Neural crest cell (in vitro differentiated cells): ENCODE data around the gene KRTAP10-4. TPM values are rescaled to one million over a fixed set of nuclear protein-coding genes. Genes with fewer than 3 reads are reported as not detected.

Source experiments
- DNase-seq: peaks from one replicate; pipeline ENCODE4 v3.0.0; 2021; ENCODE audit warnings: low read depth, mixed read lengths, low spot score
- H3K27ac Mint-ChIP-seq: one replicate; pipeline ENCODE4 v1.8.0; 2021; ENCODE audit warnings: mild to moderate bottlenecking, mixed read lengths; ENCODE audit not compliant: unreplicated experiment
- H3K27me3 Mint-ChIP-seq: 2 replicates; pipeline ENCODE4 v1.8.0; 2021; ENCODE audit warnings: low read depth, mild to moderate bottlenecking, mixed read lengths
- H3K36me3 Mint-ChIP-seq: 2 replicates; pipeline ENCODE4 v1.8.0; 2021; ENCODE audit warnings: low read depth, mild to moderate bottlenecking, mixed read lengths
- H3K4me1 Mint-ChIP-seq: 2 replicates; pipeline ENCODE4 v1.8.0; 2021; ENCODE audit warnings: mixed read lengths
- H3K4me3 Mint-ChIP-seq: one replicate; pipeline ENCODE4 v1.8.0; 2021; ENCODE audit warnings: mild to moderate bottlenecking, mixed read lengths
- H3K9me3 Mint-ChIP-seq: 2 replicates; pipeline ENCODE4 v1.8.0; 2021; ENCODE audit warnings: mixed read lengths
- total RNA-seq: library from RNA; stranded (reverse); gene quantifications from 2 replicates; pipeline ENCODE4 v1.2.1, GENCODE V29; 2021
- TF ChIP-seq, protein P1 (sequence below): fragments of 200-600 bp; sonication (generic); conservative IDR thresholded peaks from 2 replicates; pipeline ENCODE4 v1.5.0; 2021; ENCODE audit warnings: antibody characterized with exemption, mild to moderate bottlenecking

KRTAP10-4 gene
- total RNA-seq, 1 donor from 2014 or later: not detected

DNA sequence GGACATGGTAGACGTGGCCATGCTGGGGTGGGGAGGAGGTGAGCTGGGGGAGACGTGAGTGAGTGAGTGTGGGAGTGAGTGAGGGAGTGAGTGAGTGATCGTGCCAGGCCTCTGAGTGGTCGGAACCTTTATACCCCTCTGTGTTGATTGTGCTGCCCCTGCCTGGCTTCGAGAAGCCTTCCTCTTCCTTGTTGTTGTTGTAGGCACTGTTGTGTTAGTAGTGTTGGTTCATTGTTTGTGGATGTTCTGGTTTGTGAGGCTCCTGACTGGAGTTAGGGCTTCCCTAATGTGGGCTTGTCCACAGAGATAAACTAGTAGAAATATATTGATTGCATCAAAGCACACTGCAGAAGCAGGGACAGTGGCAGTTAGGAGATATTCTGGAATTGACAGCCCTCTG is 14.8 kb upstream of the KRTAP10-4 start, which contains the start of gene KRTAP10-3:
Gene KRTAP10-3, minus strand, starts transcription at position 101 of the 400 bp plus-strand sequence. Its CDS starts 80 bp downstream, at position 21.
- H3K4me1 Mint-ChIP-seq: no peaks in the 10 kb centered on the region
- no peak within 1 kb of the TSS for H3K4me3 Mint-ChIP-seq
- H3K27me3 Mint-ChIP-seq: peaks cover 10% of the 10 kb centered on the region
- no peak for DNase-seq
- TF ChIP-seq, protein P1, sequence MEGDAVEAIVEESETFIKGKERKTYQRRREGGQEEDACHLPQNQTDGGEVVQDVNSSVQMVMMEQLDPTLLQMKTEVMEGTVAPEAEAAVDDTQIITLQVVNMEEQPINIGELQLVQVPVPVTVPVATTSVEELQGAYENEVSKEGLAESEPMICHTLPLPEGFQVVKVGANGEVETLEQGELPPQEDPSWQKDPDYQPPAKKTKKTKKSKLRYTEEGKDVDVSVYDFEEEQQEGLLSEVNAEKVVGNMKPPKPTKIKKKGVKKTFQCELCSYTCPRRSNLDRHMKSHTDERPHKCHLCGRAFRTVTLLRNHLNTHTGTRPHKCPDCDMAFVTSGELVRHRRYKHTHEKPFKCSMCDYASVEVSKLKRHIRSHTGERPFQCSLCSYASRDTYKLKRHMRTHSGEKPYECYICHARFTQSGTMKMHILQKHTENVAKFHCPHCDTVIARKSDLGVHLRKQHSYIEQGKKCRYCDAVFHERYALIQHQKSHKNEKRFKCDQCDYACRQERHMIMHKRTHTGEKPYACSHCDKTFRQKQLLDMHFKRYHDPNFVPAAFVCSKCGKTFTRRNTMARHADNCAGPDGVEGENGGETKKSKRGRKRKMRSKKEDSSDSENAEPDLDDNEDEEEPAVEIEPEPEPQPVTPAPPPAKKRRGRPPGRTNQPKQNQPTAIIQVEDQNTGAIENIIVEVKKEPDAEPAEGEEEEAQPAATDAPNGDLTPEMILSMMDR: no peak
- H3K36me3 Mint-ChIP-seq: no peaks in the 10 kb centered on the region
- no peak within 1 kb of the TSS for H3K27ac Mint-ChIP-seq
- H3K9me3 Mint-ChIP-seq: peaks cover 4% of the 10 kb centered on the region

DNA sequence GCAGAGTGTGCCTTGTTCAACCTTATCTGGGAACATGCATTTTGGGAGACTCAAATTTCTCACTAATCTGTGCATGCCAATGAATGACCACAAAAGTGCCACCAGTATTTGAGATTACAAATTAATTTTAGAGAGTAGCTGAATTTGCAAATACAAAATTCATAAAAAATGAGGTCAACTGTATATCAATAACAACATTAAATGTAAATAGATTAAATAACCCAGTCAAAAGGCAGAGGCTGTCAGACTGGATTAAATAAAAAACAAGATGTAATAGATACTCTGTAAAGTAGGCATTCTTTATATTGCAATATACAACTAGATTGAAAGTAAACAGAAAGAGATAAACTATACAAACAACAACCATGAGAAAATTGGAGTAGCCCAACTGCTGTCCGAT is 9.4 kb upstream of the KRTAP10-4 start:
- Mint-ChIP-seq H3K9me3 (peaks cover 4% of the 10 kb centered on the region), H3K27me3 (peaks cover 14% of the 10 kb centered on the region), H3K4me1 (no peaks in the 10 kb centered on the region), H3K27ac (no peak overlapping the region), H3K36me3 (no peaks in the 10 kb centered on the region), H3K4me3 (no peak overlapping the region)
- TF ChIP-seq, protein P1: no peak
- no peak for DNase-seq

DNA sequence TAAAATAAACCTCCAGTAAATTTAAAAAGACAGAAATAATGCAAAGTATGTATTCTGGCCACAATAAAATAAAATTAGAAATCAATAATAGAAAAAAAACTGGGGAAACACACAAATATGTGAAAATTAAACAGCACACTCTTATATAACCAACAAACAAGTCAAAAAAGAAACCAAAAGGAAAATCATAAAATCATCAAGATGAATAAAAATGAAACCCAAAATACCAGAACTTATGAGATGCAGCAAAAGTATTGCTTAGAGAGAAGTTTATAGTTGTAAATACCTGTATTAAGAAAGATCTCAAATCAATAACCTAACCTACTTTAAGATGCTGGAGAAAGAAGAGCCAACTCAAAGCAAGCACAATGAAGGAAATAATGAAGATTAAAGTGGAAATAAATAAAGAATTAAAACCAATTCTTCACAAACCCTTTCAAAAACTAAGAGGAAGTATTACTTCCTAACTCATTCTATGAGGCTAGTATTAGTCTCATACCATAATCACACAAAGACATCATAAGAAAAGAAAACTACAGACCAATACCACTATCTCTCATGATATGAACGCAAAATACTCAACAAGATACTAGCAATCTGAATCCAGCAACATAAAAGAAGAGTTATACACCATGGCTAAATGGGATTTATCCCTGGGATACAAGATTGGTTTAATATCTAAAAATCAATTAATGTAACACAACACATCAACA is 8.5 kb upstream of the KRTAP10-4 start:
- no peak for DNase-seq
- Mint-ChIP-seq H3K4me1 (no peaks in the 10 kb centered on the region), H3K9me3 (peaks cover 4% of the 10 kb centered on the region), H3K27me3 (peaks cover 14% of the 10 kb centered on the region), H3K4me3 (no peak overlapping the region), H3K36me3 (no peaks in the 10 kb centered on the region), H3K27ac (no peak overlapping the region)
- TF ChIP-seq, protein P1: no peak

DNA sequence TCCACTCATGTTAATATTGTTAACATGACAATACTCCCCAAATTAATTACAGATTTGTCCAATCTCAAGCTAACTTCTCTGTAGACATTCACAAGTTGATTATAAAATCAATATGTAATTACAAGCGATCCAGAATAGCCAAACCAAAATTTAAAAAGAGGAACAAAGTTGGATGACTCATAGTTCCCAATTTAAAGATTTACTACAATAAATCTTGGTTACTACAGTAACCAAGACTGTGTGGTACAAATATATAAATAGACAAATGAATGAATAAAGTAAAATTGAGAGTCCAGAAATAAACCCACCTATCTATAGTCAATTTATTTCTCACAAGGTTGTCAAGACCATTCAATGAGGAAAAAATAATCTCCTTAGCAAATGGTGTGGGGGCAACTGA is 7.1 kb upstream of the KRTAP10-4 start:
- H3K27ac Mint-ChIP-seq: no peak overlapping the region
- DNase-seq: no peak
- H3K4me3 Mint-ChIP-seq: no peak overlapping the region
- TF ChIP-seq, protein P1: no peak
- H3K4me1 Mint-ChIP-seq: no peaks in the 10 kb centered on the region
- H3K36me3 Mint-ChIP-seq: peaks cover 3% of the 10 kb centered on the region
- H3K9me3 Mint-ChIP-seq: peaks cover 5% of the 10 kb centered on the region
- H3K27me3 Mint-ChIP-seq: peaks cover 8% of the 10 kb centered on the region

DNA sequence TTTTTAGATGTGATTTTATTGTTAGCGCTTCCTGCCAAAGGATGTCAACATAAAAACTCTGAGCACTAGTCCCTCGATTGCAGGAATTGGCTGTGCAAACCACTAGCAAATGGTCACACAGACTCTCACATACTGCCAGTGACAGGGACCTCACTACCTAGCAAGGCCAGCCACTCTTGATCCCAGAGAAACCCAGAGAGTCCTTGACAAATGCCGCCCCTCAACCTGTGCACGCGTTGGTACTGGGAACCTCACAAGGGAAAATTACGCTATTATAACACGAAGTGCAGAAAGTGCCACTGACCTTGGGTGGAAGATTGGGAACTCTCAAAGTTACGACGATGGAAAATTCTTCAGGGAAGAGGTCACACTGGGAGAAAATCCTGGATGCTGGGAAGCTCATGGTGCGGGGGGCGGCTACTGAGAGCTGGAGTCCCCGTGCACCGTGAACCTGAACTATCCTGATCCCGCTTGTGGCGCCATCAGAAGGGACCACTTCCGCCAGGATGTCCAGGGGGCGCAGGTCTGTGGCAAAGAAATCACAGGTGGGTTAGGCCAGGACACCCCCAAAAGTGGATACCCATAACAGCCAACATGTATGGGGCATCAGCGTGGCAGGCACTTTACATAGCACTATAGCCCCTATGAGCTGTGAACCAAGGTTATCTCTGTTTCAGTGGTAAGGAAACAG is 5.9 kb upstream of the KRTAP10-4 start:
- Mint-ChIP-seq H3K4me1 (no peaks in the 10 kb centered on the region), H3K27ac (no peak overlapping the region)

More for the DNA sequence above, 5.9 kb upstream of the KRTAP10-4 start:
- no peak for DNase-seq
- peaks cover 7% of the 10 kb centered on the region for H3K9me3 Mint-ChIP-seq
- H3K27me3 Mint-ChIP-seq: peaks cover 8% of the 10 kb centered on the region
- peaks cover 3% of the 10 kb centered on the region for H3K36me3 Mint-ChIP-seq
- TF ChIP-seq, protein P1: no peak
- H3K4me3 Mint-ChIP-seq: no peak overlapping the region
